Measurements from ENCODE around the gene LPP.
"Not testable (repeated sequence)": the region's sequence is repeated elsewhere in the genome, so short reads cannot be mapped to it uniquely, and the experiment has no call there.

LPP gene

GRCh38 chr3:188433521-188434150 is 279.7 kb downstream of the LPP start:
- Mint-ChIP-seq H3K9me3 (no peaks in the 10 kb centered on the region), H3K27ac (peak overlapping the region; percentile 40), H3K36me3 (ENCODE audit: low read depth) (peaks cover 5% of the 10 kb centered on the region), H3K4me1 (ENCODE audit: low read depth) (peaks cover 57% of the 10 kb centered on the region), H3K4me3 (peak overlapping the region; percentile 26), H3K27me3 (no peaks in the 10 kb centered on the region)
- DNase-seq: no peak

GRCh38 chr3:188434594-188434993 is 280.6 kb downstream of the LPP start:
- Mint-ChIP-seq H3K9me3 (no peaks in the 10 kb centered on the region), H3K36me3 (ENCODE audit: low read depth) (peaks cover 5% of the 10 kb centered on the region), H3K27ac (no peak overlapping the region), H3K27me3 (no peaks in the 10 kb centered on the region), H3K4me3 (no peak overlapping the region), H3K4me1 (ENCODE audit: low read depth) (peaks cover 66% of the 10 kb centered on the region)
- DNase-seq: no peak

GRCh38 chr3:188435266-188435665 is 281.3 kb downstream of the LPP start:
- Mint-ChIP-seq H3K9me3 (no peaks in the 10 kb centered on the region), H3K27me3 (no peaks in the 10 kb centered on the region), H3K27ac (no peak overlapping the region), H3K4me3 (no peak overlapping the region), H3K4me1 (ENCODE audit: low read depth) (peaks cover 71% of the 10 kb centered on the region), H3K36me3 (ENCODE audit: low read depth) (peaks cover 5% of the 10 kb centered on the region)
- DNase-seq: no peak

- peak overlapping the region; percentile 4 for H3K27ac Mint-ChIP-seq
- peaks cover 8% of the 10 kb centered on the region for H3K36me3 Mint-ChIP-seq (ENCODE audit: low read depth)
- no peaks in the 10 kb centered on the region for H3K27me3 Mint-ChIP-seq
- H3K9me3 Mint-ChIP-seq: no peaks in the 10 kb centered on the region
- H3K4me1 Mint-ChIP-seq (ENCODE audit: low read depth): peaks cover 60% of the 10 kb centered on the region
- DNase-seq: no peak
- no peak overlapping the region for H3K4me3 Mint-ChIP-seq
These were observed 284.0 kb downstream of the LPP start for GRCh38 chr3:188437926-188438325.

- no peaks in the 10 kb centered on the region for H3K9me3 Mint-ChIP-seq
- H3K4me3 Mint-ChIP-seq: peak overlapping the region; percentile 15
- peaks cover 8% of the 10 kb centered on the region for H3K36me3 Mint-ChIP-seq (ENCODE audit: low read depth)
- H3K27ac Mint-ChIP-seq: peak overlapping the region; percentile 87
- H3K27me3 Mint-ChIP-seq: no peaks in the 10 kb centered on the region
- no peak for DNase-seq
- peaks cover 50% of the 10 kb centered on the region for H3K4me1 Mint-ChIP-seq (ENCODE audit: low read depth)
These were observed 285.1 kb downstream of the LPP start for GRCh38 chr3:188439080-188439479.

GRCh38 chr3:188440340-188440972 is 286.5 kb downstream of the LPP start:
- DNase-seq: no peak
- Mint-ChIP-seq H3K36me3 (ENCODE audit: low read depth) (peaks cover 9% of the 10 kb centered on the region), H3K9me3 (no peaks in the 10 kb centered on the region), H3K27ac (peak overlapping the region; percentile 14), H3K4me1 (ENCODE audit: low read depth) (peaks cover 55% of the 10 kb centered on the region), H3K4me3 (no peak overlapping the region), H3K27me3 (no peaks in the 10 kb centered on the region)

- no peak for DNase-seq
- Mint-ChIP-seq H3K27me3 (no peaks in the 10 kb centered on the region), H3K27ac (no peak overlapping the region), H3K4me1 (ENCODE audit: low read depth) (peaks cover 60% of the 10 kb centered on the region), H3K4me3 (no peak overlapping the region), H3K36me3 (ENCODE audit: low read depth) (peaks cover 9% of the 10 kb centered on the region), H3K9me3 (no peaks in the 10 kb centered on the region)
These were observed 288.5 kb downstream of the LPP start for GRCh38 chr3:188442430-188442829.

GRCh38 chr3:188445175-188445574 is 291.2 kb downstream of the LPP start:
- DNase-seq; H3K9me3 Mint-ChIP-seq; H3K4me3 Mint-ChIP-seq; H3K27ac Mint-ChIP-seq; H3K36me3 Mint-ChIP-seq (ENCODE audit: low read depth); H3K27me3 Mint-ChIP-seq: not testable (repeated sequence)
- H3K4me1 Mint-ChIP-seq (ENCODE audit: low read depth): peaks cover 33% of the 10 kb centered on the region

GRCh38 chr3:188446014-188446413 is 292.1 kb downstream of the LPP start:
- H3K4me3 Mint-ChIP-seq: no peak overlapping the region
- peaks cover 26% of the 10 kb centered on the region for H3K4me1 Mint-ChIP-seq (ENCODE audit: low read depth)
- no peaks in the 10 kb centered on the region for H3K9me3 Mint-ChIP-seq
- no peak for DNase-seq
- H3K27me3 Mint-ChIP-seq: no peaks in the 10 kb centered on the region
- no peak overlapping the region for H3K27ac Mint-ChIP-seq
- peaks cover 7% of the 10 kb centered on the region for H3K36me3 Mint-ChIP-seq (ENCODE audit: low read depth)

- DNase-seq: no peak
- Mint-ChIP-seq H3K27me3 (no peaks in the 10 kb centered on the region), H3K9me3 (no peaks in the 10 kb centered on the region), H3K27ac (no peak overlapping the region), H3K4me3 (no peak overlapping the region), H3K4me1 (ENCODE audit: low read depth) (peaks cover 22% of the 10 kb centered on the region), H3K36me3 (ENCODE audit: low read depth) (peaks cover 7% of the 10 kb centered on the region)
These were observed 292.8 kb downstream of the LPP start for GRCh38 chr3:188446766-188447165.

GRCh38 chr3:188448813-188449212 is 294.9 kb downstream of the LPP start:
- Mint-ChIP-seq H3K27me3 (no peaks in the 10 kb centered on the region), H3K27ac (no peak overlapping the region), H3K4me3 (no peak overlapping the region), H3K9me3 (no peaks in the 10 kb centered on the region), H3K4me1 (ENCODE audit: low read depth) (peaks cover 22% of the 10 kb centered on the region), H3K36me3 (ENCODE audit: low read depth) (peaks cover 2% of the 10 kb centered on the region)
- no peak for DNase-seq

GRCh38 chr3:188449421-188449820 is 295.5 kb downstream of the LPP start:
- H3K4me1 Mint-ChIP-seq (ENCODE audit: low read depth): peaks cover 22% of the 10 kb centered on the region
- no peak overlapping the region for H3K27ac Mint-ChIP-seq
- no peaks in the 10 kb centered on the region for H3K27me3 Mint-ChIP-seq

GRCh38 chr3:188452158-188452772 is 298.3 kb downstream of the LPP start:
- no peak for DNase-seq
- Mint-ChIP-seq H3K36me3 (ENCODE audit: low read depth) (no peaks in the 10 kb centered on the region), H3K4me1 (ENCODE audit: low read depth) (no peaks in the 10 kb centered on the region), H3K9me3 (no peaks in the 10 kb centered on the region), H3K27me3 (no peaks in the 10 kb centered on the region), H3K27ac (no peak overlapping the region), H3K4me3 (no peak overlapping the region)

More at GRCh38 chr3:188449421-188449820, 295.5 kb downstream of the LPP start:
- no peak for DNase-seq
- Mint-ChIP-seq H3K9me3 (no peaks in the 10 kb centered on the region), H3K36me3 (ENCODE audit: low read depth) (peaks cover 2% of the 10 kb centered on the region), H3K4me3 (no peak overlapping the region)

- Mint-ChIP-seq H3K9me3 (no peaks in the 10 kb centered on the region), H3K4me1 (ENCODE audit: low read depth) (no peaks in the 10 kb centered on the region), H3K4me3 (no peak overlapping the region), H3K27ac (no peak overlapping the region), H3K36me3 (ENCODE audit: low read depth) (no peaks in the 10 kb centered on the region), H3K27me3 (no peaks in the 10 kb centered on the region)
- DNase-seq: no peak
These were observed 299.8 kb downstream of the LPP start for GRCh38 chr3:188453431-188454384.

Measured in activated T-cell treated with anti-CD3 and anti-CD28 coated beads, Interleukin-2, amount 50 U/mL, for 24 hours (primary cell).